Neural crest cell (in vitro differentiated cells): ENCODE results near the gene PIN1. TPM values are rescaled to one million over a fixed set of nuclear protein-coding genes. Genes with fewer than 3 reads are reported as not detected.

Source experiments
- DNase-seq: peaks from one replicate; pipeline ENCODE4 v3.0.0; 2021; ENCODE audit warnings: low read depth, mixed read lengths, low spot score
- H3K27ac Mint-ChIP-seq: one replicate; pipeline ENCODE4 v1.8.0; 2021; ENCODE audit warnings: mild to moderate bottlenecking, mixed read lengths; ENCODE audit not compliant: unreplicated experiment
- H3K27me3 Mint-ChIP-seq: 2 replicates; pipeline ENCODE4 v1.8.0; 2021; ENCODE audit warnings: low read depth, mild to moderate bottlenecking, mixed read lengths
- H3K36me3 Mint-ChIP-seq: 2 replicates; pipeline ENCODE4 v1.8.0; 2021; ENCODE audit warnings: low read depth, mild to moderate bottlenecking, mixed read lengths
- H3K4me1 Mint-ChIP-seq: 2 replicates; pipeline ENCODE4 v1.8.0; 2021; ENCODE audit warnings: mixed read lengths
- H3K4me3 Mint-ChIP-seq: one replicate; pipeline ENCODE4 v1.8.0; 2021; ENCODE audit warnings: mild to moderate bottlenecking, mixed read lengths
- H3K9me3 Mint-ChIP-seq: 2 replicates; pipeline ENCODE4 v1.8.0; 2021; ENCODE audit warnings: mixed read lengths
- CTCF ChIP-seq: fragments of 200-600 bp; sonication (generic); conservative IDR thresholded peaks from 2 replicates; pipeline ENCODE4 v1.5.0; 2021; ENCODE audit warnings: antibody characterized with exemption, mild to moderate bottlenecking
- total RNA-seq: library from RNA; stranded (reverse); gene quantifications from 2 replicates; pipeline ENCODE4 v1.2.1, GENCODE V29; 2021

The PIN1 gene
- total RNA-seq, 1 donor from 2014 or later, result 117 TPM

DNA sequence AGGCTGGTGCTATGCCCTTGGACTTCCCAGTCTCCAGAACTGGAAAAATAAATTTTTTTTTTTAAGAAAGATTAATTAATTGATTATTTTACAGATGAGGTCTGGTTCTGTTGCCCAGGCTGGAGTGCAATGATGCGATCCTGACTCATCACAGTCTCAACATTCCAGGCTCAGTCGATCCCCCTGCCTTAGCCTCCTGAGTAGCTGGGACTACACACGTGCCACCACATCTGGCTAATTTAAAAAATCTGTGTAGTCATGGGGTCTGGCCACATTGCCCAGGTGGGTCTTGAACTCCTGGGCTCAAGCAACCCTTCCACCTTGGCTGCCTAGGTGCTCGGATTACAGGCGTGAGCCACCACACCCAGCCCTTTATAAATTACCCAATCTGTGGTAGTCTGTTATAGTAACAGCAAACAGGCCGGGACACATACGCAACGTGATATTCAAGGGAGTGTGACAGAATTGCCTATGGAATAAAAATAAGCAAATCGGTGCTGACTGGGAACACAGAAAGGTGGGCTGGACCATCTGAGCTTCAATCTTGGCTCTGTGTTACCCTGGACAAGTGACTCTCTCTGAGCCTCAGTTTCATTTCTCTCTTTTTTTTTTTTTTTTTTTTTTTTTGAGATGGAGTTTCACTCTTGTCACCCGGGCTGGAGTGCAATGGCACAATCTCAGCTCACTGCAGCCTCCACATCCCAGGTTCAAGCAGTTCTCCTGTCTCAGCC is 42.8 kb downstream of the PIN1 start:
- Mint-ChIP-seq H3K36me3 (no peaks in the 10 kb centered on the region), H3K9me3 (no peaks in the 10 kb centered on the region), H3K4me3 (no peak overlapping the region), H3K27ac (no peak overlapping the region), H3K27me3 (no peaks in the 10 kb centered on the region), H3K4me1 (peaks cover 5% of the 10 kb centered on the region)
- TF ChIP-seq CTCF, result no peak
- DNase-seq, result no peak

GRCh38 chr19:9878511-9879196 is 43.5 kb downstream of the PIN1 start:
- no peak overlapping the region for H3K27ac Mint-ChIP-seq
- TF ChIP-seq CTCF, result no peak
- H3K9me3 Mint-ChIP-seq, result no peaks in the 10 kb centered on the region
- H3K36me3 Mint-ChIP-seq, result no peaks in the 10 kb centered on the region
- peaks cover 8% of the 10 kb centered on the region for H3K4me1 Mint-ChIP-seq
- no peak for DNase-seq
- H3K27me3 Mint-ChIP-seq, result no peaks in the 10 kb centered on the region
- no peak overlapping the region for H3K4me3 Mint-ChIP-seq

DNA sequence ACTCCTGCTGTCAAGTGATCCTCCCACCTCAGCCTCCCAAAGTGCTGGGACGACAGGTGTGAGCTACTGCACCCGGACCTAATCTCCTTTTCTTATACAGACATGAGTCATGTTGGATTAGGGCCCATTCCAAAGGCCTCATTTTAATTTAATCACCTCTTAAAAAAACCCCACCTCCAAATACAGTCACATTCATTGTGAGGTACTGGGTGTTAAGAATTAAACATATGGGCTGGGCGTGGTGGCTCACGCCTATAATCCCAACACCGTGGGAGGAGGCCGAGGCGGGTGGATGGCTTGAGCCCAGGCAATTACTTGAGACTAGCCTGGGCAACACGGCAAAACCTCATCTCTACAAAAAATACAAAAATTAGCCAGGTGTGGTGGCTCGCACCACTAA is 46.6 kb downstream of the PIN1 start:
- peaks cover 4% of the 10 kb centered on the region for H3K4me1 Mint-ChIP-seq
- no peaks in the 10 kb centered on the region for H3K36me3 Mint-ChIP-seq
- no peak overlapping the region for H3K4me3 Mint-ChIP-seq

GRCh38 chr19:9883231-9883758 is 48.2 kb downstream of the PIN1 start:
- no peak overlapping the region for H3K4me3 Mint-ChIP-seq
- peaks cover 4% of the 10 kb centered on the region for H3K4me1 Mint-ChIP-seq
- H3K27ac Mint-ChIP-seq, result peak overlapping the region; percentile 57
- H3K9me3 Mint-ChIP-seq, result no peaks in the 10 kb centered on the region
- no peak for DNase-seq
- no peaks in the 10 kb centered on the region for H3K36me3 Mint-ChIP-seq
- TF ChIP-seq CTCF, result no peak
- peaks cover 3% of the 10 kb centered on the region for H3K27me3 Mint-ChIP-seq

More for the DNA sequence above, 46.6 kb downstream of the PIN1 start:
- no peak for DNase-seq
- no peaks in the 10 kb centered on the region for H3K27me3 Mint-ChIP-seq
- TF ChIP-seq CTCF, result no peak
- H3K27ac Mint-ChIP-seq, result no peak overlapping the region
- H3K9me3 Mint-ChIP-seq, result no peaks in the 10 kb centered on the region

- TF ChIP-seq CTCF, result no peak
- Mint-ChIP-seq H3K36me3 (no peaks in the 10 kb centered on the region), H3K4me1 (peaks cover 4% of the 10 kb centered on the region)
Observed at GRCh38 chr19:9883764-9884163, 48.6 kb downstream of the PIN1 start.

More at GRCh38 chr19:9883764-9884163, 48.6 kb downstream of the PIN1 start:
- Mint-ChIP-seq H3K4me3 (no peak overlapping the region), H3K9me3 (no peaks in the 10 kb centered on the region), H3K27ac (peak overlapping the region; percentile 57), H3K27me3 (peaks cover 3% of the 10 kb centered on the region)
- no peak for DNase-seq
